ENCODE results near the gene GKN1. TPM values are rescaled to one million over a fixed set of nuclear protein-coding genes. Genes with fewer than 3 reads are reported as not detected.

GKN1 gene
- total RNA-seq, 1 donor from 2014 or later, result 0.37 TPM

DNA sequence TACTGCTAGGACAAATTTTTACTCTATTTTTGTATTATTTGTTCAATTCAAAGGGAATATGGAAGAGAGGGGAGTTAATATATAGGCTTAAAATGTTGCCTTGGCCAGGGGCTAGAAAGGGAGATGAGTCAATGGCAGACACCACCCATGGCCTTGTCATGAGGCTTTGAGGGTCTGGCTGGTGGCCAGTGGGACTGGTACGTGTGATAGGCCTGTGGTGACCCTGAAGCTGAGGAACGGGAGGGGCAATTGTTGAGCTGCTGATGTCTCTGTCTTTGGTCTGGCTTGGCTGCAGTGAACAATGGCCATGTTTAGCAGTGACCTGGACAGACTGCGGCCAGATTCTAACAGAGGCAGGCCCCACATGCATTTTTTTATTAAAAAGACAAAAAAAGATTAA lies 18.5 kb downstream of the GKN1 start:
- Mint-ChIP-seq H3K27me3 (ENCODE audit: low read depth) (no peaks in the 10 kb centered on the region), H3K4me3 (ENCODE audit: unreplicated experiment) (no peak overlapping the region), H3K9me3 (ENCODE audit: low read depth) (no peaks in the 10 kb centered on the region), H3K27ac (ENCODE audit: unreplicated experiment) (no peak overlapping the region), H3K36me3 (ENCODE audit: low read depth) (no peaks in the 10 kb centered on the region), H3K4me1 (ENCODE audit: low read depth) (peaks cover 24% of the 10 kb centered on the region)
- DNase-seq (ENCODE audit: low spot score), result no peak
- TF ChIP-seq, protein P1, sequence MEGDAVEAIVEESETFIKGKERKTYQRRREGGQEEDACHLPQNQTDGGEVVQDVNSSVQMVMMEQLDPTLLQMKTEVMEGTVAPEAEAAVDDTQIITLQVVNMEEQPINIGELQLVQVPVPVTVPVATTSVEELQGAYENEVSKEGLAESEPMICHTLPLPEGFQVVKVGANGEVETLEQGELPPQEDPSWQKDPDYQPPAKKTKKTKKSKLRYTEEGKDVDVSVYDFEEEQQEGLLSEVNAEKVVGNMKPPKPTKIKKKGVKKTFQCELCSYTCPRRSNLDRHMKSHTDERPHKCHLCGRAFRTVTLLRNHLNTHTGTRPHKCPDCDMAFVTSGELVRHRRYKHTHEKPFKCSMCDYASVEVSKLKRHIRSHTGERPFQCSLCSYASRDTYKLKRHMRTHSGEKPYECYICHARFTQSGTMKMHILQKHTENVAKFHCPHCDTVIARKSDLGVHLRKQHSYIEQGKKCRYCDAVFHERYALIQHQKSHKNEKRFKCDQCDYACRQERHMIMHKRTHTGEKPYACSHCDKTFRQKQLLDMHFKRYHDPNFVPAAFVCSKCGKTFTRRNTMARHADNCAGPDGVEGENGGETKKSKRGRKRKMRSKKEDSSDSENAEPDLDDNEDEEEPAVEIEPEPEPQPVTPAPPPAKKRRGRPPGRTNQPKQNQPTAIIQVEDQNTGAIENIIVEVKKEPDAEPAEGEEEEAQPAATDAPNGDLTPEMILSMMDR (IDR thresholded peaks at IDR 0.05), result no peak

DNA sequence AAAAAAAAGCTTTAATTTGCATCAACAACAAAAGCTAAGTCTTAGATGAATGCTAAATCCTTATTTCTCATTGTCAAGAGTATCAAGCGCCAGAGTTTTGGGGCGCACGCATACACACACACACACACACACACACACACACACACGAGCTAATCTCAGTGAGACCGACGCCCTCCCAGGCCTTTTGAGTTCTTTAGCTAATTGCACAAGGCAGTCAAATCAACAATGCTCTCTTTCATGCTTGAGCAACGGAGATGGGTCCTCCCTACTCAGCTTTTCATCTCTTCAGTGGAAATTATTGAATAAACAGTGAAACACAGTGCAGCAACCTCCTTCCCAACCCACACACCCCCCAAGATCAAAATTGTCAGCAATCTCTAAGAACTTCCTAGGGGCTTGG lies 19.2 kb downstream of the GKN1 start:
- TF ChIP-seq, protein P1 (IDR thresholded peaks at IDR 0.05), result no peak
- no peaks in the 10 kb centered on the region for H3K36me3 Mint-ChIP-seq (ENCODE audit: low read depth)
- no peak overlapping the region for H3K4me3 Mint-ChIP-seq (ENCODE audit: unreplicated experiment)
- peaks cover 30% of the 10 kb centered on the region for H3K4me1 Mint-ChIP-seq (ENCODE audit: low read depth)
- no peaks in the 10 kb centered on the region for H3K9me3 Mint-ChIP-seq (ENCODE audit: low read depth)
- DNase-seq (ENCODE audit: low spot score), result no peak
- no peaks in the 10 kb centered on the region for H3K27me3 Mint-ChIP-seq (ENCODE audit: low read depth)
- no peak overlapping the region for H3K27ac Mint-ChIP-seq (ENCODE audit: unreplicated experiment)

DNA sequence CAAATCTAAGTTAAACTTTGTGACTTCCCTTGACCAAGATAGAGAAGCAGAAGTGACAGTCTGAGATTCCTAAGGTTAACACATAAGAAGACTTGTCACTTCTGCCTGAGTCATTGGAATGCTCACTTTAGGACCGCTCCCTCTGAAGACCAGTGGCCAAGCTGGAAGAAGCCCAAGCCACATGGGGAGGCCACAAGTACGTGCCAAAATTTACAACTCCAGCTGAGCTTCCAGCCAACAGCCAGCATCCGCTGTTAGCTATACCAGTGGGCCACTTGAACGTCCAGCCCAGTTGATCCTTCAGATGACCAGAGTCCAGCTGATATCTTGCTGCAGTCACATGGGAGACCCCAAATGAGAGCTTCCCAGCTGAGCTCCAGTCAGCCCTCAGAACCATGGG lies 20.4 kb downstream of the GKN1 start:
- Mint-ChIP-seq H3K9me3 (ENCODE audit: low read depth) (no peaks in the 10 kb centered on the region), H3K36me3 (ENCODE audit: low read depth) (no peaks in the 10 kb centered on the region), H3K4me1 (ENCODE audit: low read depth) (peaks cover 38% of the 10 kb centered on the region), H3K4me3 (ENCODE audit: unreplicated experiment) (no peak overlapping the region), H3K27me3 (ENCODE audit: low read depth) (no peaks in the 10 kb centered on the region), H3K27ac (ENCODE audit: unreplicated experiment) (peak overlapping the region; percentile 25)
- DNase-seq (ENCODE audit: low spot score), result no peak
- TF ChIP-seq, protein P1 (IDR thresholded peaks at IDR 0.05), result no peak

DNA sequence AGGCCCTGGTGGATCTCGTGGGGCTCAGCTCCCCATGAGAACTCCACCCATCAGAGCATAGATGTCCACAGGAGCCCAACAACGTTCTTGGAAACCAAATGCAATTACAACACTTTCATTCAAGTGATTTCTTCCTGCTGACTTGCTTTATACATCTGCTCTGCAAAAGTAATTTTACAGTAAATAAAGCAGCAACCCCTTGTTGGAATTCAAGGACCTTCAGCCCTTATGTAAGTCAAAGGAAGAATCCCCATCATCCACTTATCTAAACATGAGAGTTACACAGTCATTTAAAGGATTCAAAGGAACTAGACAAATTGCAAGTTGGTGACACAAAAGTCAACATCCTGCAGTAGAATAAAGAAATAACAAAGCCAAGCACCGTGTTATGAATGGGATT lies 21.5 kb downstream of the GKN1 start:
- Mint-ChIP-seq H3K27ac (ENCODE audit: unreplicated experiment) (peak overlapping the region; percentile 84), H3K27me3 (ENCODE audit: low read depth) (no peaks in the 10 kb centered on the region), H3K4me3 (ENCODE audit: unreplicated experiment) (peak overlapping the region; percentile 35), H3K4me1 (ENCODE audit: low read depth) (peaks cover 38% of the 10 kb centered on the region), H3K36me3 (ENCODE audit: low read depth) (no peaks in the 10 kb centered on the region), H3K9me3 (ENCODE audit: low read depth) (no peaks in the 10 kb centered on the region)
- TF ChIP-seq, protein P1 (IDR thresholded peaks at IDR 0.05), result no peak
- DNase-seq (ENCODE audit: low spot score), result no peak

DNA sequence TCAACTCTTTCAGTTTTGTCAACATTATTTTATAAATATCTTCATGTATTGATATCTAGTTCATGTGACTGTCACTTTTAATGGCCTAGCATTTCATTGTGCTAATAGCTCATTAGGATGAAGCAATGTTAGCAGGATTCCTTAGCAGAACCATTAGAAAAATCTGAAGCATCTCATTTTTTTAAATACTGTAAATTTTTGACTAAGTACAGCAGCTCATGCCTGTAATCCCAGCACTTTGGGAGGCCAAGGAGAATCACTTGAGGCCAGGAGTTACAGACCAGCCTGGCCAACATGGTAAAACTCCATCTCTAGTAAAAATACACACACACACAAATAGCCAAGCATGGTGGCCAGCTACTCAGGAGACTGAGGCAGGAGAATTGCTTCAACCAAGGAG lies 23.0 kb downstream of the GKN1 start:
- DNase-seq (ENCODE audit: low spot score), result no peak
- peaks cover 14% of the 10 kb centered on the region for H3K9me3 Mint-ChIP-seq (ENCODE audit: low read depth)
- no peak overlapping the region for H3K27ac Mint-ChIP-seq (ENCODE audit: unreplicated experiment)
- H3K27me3 Mint-ChIP-seq (ENCODE audit: low read depth), result no peaks in the 10 kb centered on the region
- TF ChIP-seq, protein P1 (IDR thresholded peaks at IDR 0.05), result no peak
- peaks cover 38% of the 10 kb centered on the region for H3K4me1 Mint-ChIP-seq (ENCODE audit: low read depth)
- H3K36me3 Mint-ChIP-seq (ENCODE audit: low read depth), result peaks cover 6% of the 10 kb centered on the region
- no peak overlapping the region for H3K4me3 Mint-ChIP-seq (ENCODE audit: unreplicated experiment)

Measured in chondrocyte (in vitro differentiated cells).